Neuron (in vitro differentiated cells): ENCODE results near the gene ADCY4.
"Not testable (repeated sequence)": the region's sequence is repeated elsewhere in the genome, so short reads cannot be mapped to it uniquely, and the experiment has no call there.

Experiments used
- H2AFZ ChIP-seq: one replicate; pipeline ENCODE4 v1.6.1; 2013; ENCODE audit warnings: low read depth, mild to moderate bottlenecking, inconsistent platforms, low read length, moderate library complexity
- H3K27me3 ChIP-seq: one replicate; pipeline ENCODE4 v1.6.1; 2013; ENCODE audit warnings: low read length; ENCODE audit not compliant: insufficient read depth
- H3K36me3 ChIP-seq: one replicate; pipeline ENCODE4 v1.6.1; 2013; ENCODE audit warnings: low read length; ENCODE audit not compliant: insufficient read depth
- H3K4me1 ChIP-seq: one replicate; pipeline ENCODE4 v1.6.1; 2013; ENCODE audit warnings: low read length; ENCODE audit not compliant: insufficient read depth
- H3K4me3 ChIP-seq: 2 replicates; pipeline ENCODE4 v1.5.1; 2013; ENCODE audit warnings: mild to moderate bottlenecking, low read length, moderate library complexity
- H3K9me3 ChIP-seq: one replicate; pipeline ENCODE4 v1.6.1; 2013; ENCODE audit warnings: low read length

The ADCY4 gene

GRCh38 chr14:24340606-24341005 is 5.7 kb upstream of the ADCY4 start:
- H3K4me1 ChIP-seq, result peaks cover 5% of the 10 kb centered on the region
- H3K36me3 ChIP-seq, result no peaks in the 10 kb centered on the region
- no peak overlapping the region for H3K4me3 ChIP-seq
- H3K9me3 ChIP-seq, result peaks cover 2% of the 10 kb centered on the region
- H2AFZ ChIP-seq, result no peak overlapping the region
- peaks cover 85% of the 10 kb centered on the region for H3K27me3 ChIP-seq

- peaks cover 86% of the 10 kb centered on the region for H3K27me3 ChIP-seq
- peaks cover 2% of the 10 kb centered on the region for H3K9me3 ChIP-seq
- H2AFZ ChIP-seq, result no peak within 1 kb of the TSS
- no peak within 1 kb of the TSS for H3K4me3 ChIP-seq
- peaks cover 8% of the 10 kb centered on the region for H3K4me1 ChIP-seq
- no peaks in the 10 kb centered on the region for H3K36me3 ChIP-seq
Measured at GRCh38 chr14:24339284-24340151, 4.6 kb upstream of the ADCY4 start, which contains the start of gene RIPK3. TSS of gene RIPK3 (minus strand) at chr14:24339991. CDS start at chr14:24339826, 165 bp downstream.

GRCh38 chr14:24338843-24339242 is 4.0 kb upstream of the ADCY4 start:
- Histone ChIP-seq H3K27me3 (peaks cover 89% of the 10 kb centered on the region), H3K36me3 (no peaks in the 10 kb centered on the region), H3K4me1 (peaks cover 8% of the 10 kb centered on the region), H3K9me3 (peaks cover 2% of the 10 kb centered on the region), H2AFZ (no peak overlapping the region), H3K4me3 (no peak overlapping the region)

GRCh38 chr14:24337824-24338175 is 2.9 kb upstream of the ADCY4 start:
- no peaks in the 10 kb centered on the region for H3K36me3 ChIP-seq
- no peak overlapping the region for H2AFZ ChIP-seq
- H3K27me3 ChIP-seq, result peaks cover 91% of the 10 kb centered on the region
- peaks cover 2% of the 10 kb centered on the region for H3K9me3 ChIP-seq
- H3K4me3 ChIP-seq, result no peak overlapping the region
- peaks cover 8% of the 10 kb centered on the region for H3K4me1 ChIP-seq

- Histone ChIP-seq H3K36me3 (no peaks in the 10 kb centered on the region), H3K9me3 (peaks cover 2% of the 10 kb centered on the region), H3K4me1 (peaks cover 10% of the 10 kb centered on the region), H3K4me3 (no peak overlapping the region), H2AFZ (no peak overlapping the region), H3K27me3 (peaks cover 94% of the 10 kb centered on the region)
Measured at GRCh38 chr14:24337144-24337823, 2.4 kb upstream of the ADCY4 start.

GRCh38 chr14:24335461-24336171 is 745 bp upstream of the ADCY4 start:
- Histone ChIP-seq H3K9me3 (peaks cover 2% of the 10 kb centered on the region), H3K4me3 (no peak overlapping the region), H3K27me3 (peaks cover 98% of the 10 kb centered on the region), H3K4me1 (peaks cover 10% of the 10 kb centered on the region), H3K36me3 (no peaks in the 10 kb centered on the region), H2AFZ (no peak overlapping the region)

GRCh38 chr14:24332268-24332993 is 2.4 kb downstream of the ADCY4 start:
- peaks cover 6% of the 10 kb centered on the region for H3K4me1 ChIP-seq
- no peaks in the 10 kb centered on the region for H3K9me3 ChIP-seq
- H3K4me3 ChIP-seq, result no peak overlapping the region
- peak overlapping the region; percentile 7 for H2AFZ ChIP-seq
- no peaks in the 10 kb centered on the region for H3K36me3 ChIP-seq
- peaks cover 78% of the 10 kb centered on the region for H3K27me3 ChIP-seq

GRCh38 chr14:24331731-24332267 is 3.1 kb downstream of the ADCY4 start:
- peaks cover 72% of the 10 kb centered on the region for H3K27me3 ChIP-seq
- no peaks in the 10 kb centered on the region for H3K9me3 ChIP-seq
- no peak overlapping the region for H3K4me3 ChIP-seq
- no peaks in the 10 kb centered on the region for H3K36me3 ChIP-seq
- peaks cover 6% of the 10 kb centered on the region for H3K4me1 ChIP-seq
- no peak overlapping the region for H2AFZ ChIP-seq

GRCh38 chr14:24330973-24331674 is 3.7 kb downstream of the ADCY4 start:
- no peaks in the 10 kb centered on the region for H3K9me3 ChIP-seq
- H3K36me3 ChIP-seq, result no peaks in the 10 kb centered on the region
- peaks cover 6% of the 10 kb centered on the region for H3K4me1 ChIP-seq
- H3K27me3 ChIP-seq, result peaks cover 65% of the 10 kb centered on the region
- H2AFZ ChIP-seq, result no peak overlapping the region
- no peak overlapping the region for H3K4me3 ChIP-seq

GRCh38 chr14:24329736-24330135 is 5.1 kb downstream of the ADCY4 start:
- Histone ChIP-seq H3K9me3 (no peaks in the 10 kb centered on the region), H3K27me3 (peaks cover 51% of the 10 kb centered on the region), H2AFZ (no peak overlapping the region), H3K4me1 (peaks cover 4% of the 10 kb centered on the region), H3K36me3 (no peaks in the 10 kb centered on the region), H3K4me3 (no peak overlapping the region)

- Histone ChIP-seq H3K4me1 (peaks cover 2% of the 10 kb centered on the region), H3K9me3 (no peaks in the 10 kb centered on the region), H3K27me3 (peaks cover 46% of the 10 kb centered on the region), H3K4me3 (no peak overlapping the region), H2AFZ (no peak overlapping the region), H3K36me3 (no peaks in the 10 kb centered on the region)
Measured at GRCh38 chr14:24329073-24329663, 5.7 kb downstream of the ADCY4 start.

- H3K4me1 ChIP-seq, H2AFZ ChIP-seq, H3K36me3 ChIP-seq, H3K4me3 ChIP-seq, H3K9me3 ChIP-seq: not testable (repeated sequence)
- H3K27me3 ChIP-seq, result peaks cover 37% of the 10 kb centered on the region
Measured at GRCh38 chr14:24327914-24328313, 7.0 kb downstream of the ADCY4 start.
